Right cardiac atrium (tissue), 5 donors: ENCODE data around the gene CHST11. TPM values are rescaled to one million over a fixed set of nuclear protein-coding genes. Genes with fewer than 3 reads are reported as not detected.

Experiments
- ATAC-seq, 2 donors: fragments of 200-7000 bp; cut with Tn5 transposase; one replicate each; pipeline versions ENCODE4 v1.8.0 to v1.9.1; 2020; ENCODE audit warnings: moderate library complexity in 2 of 2, mild to moderate bottlenecking in 1 of 2
- DNase-seq, 3 donors: peaks; one replicate each; pipeline ENCODE4 v3.0.0-alpha.2; 2020
- H3K27ac ChIP-seq: one replicate; pipeline ENCODE4 v1.5.1; 2013; ENCODE audit warnings: mild to moderate bottlenecking, low read length, control low read depth, moderate library complexity
- H3K27me3 ChIP-seq: one replicate; pipeline ENCODE4 v1.6.1; 2013; ENCODE audit not compliant: control insufficient read depth, insufficient read depth
- H3K4me1 ChIP-seq: one replicate; pipeline ENCODE4 v1.6.1; 2013; ENCODE audit warnings: low read length; ENCODE audit not compliant: control insufficient read depth, insufficient read depth
- H3K4me3 ChIP-seq: one replicate; pipeline ENCODE4 v1.5.1; 2013; ENCODE audit warnings: low read length, control low read depth
- H3K9me3 ChIP-seq: one replicate; pipeline ENCODE4 v1.6.1; 2013; ENCODE audit warnings: low read length; ENCODE audit not compliant: control insufficient read depth
- WGBS: extraction: QIAGEN DNeasy Blood & Tissue Kit; methylation state at CpG from one replicate; pipeline ENCODE4 v1.1.7; 2013; 5-methylcytosine and 5-hydroxymethylcytosine counted together
- intact Hi-C, 4 donors: fragments of 100-400 bp; cut with DNase I; formaldehyde crosslinking; loops; one replicate each; pipeline versions ENCODE4 v1.11.0 to v1.14.0; 2022 to 2023
- polyA plus RNA-seq: library from polyadenylated mRNA; stranded (reverse); fragments of 200-250 nt; gene quantifications from one replicate; pipeline ENCODE4 v1.2.3, GENCODE V29; 2013
- total RNA-seq, 4 donors: library from RNA; stranded (reverse); fragmentation: NEBNext Ultra II Directional; extraction: Animal tissue kit (Norgen Biotek cat#: 25700); gene quantifications; one replicate each; pipeline ENCODE4 v1.2.1, GENCODE V29; 2021
- donor health status: healthy with polysubstance abuse.
- donor health status: DM: no; HTN: yes; CAD: no.
- donor health status: DM: no; HTN: no; CAD: no.
- donor health status: DM: no; HTN: yes; CAD: no; lungs with severe emphysema.
- donor health status: DM: yes; HTN: yes; CAD: no.

The CHST11 gene
- total and polyA plus RNA-seq, 5 donors, result 3.1 to 11.8 (median 9.9) TPM

DNA sequence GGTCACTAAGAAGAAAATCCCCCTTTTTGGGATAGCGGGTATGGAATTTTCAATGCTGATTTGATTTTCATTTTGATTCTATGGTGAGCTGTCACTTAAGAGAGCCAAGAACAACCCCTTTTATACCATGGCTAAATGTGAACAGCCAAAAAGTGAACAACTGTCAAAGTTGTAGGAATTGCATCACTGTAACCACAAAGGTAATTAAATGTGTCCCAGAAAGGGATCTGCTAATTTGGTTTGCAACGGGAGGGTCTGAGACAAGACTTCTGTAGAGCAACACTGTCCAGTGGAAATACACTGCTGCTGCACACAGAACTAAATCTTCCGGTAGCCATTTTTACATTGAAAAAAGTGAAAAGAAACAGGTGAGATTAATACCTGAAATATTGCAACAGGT, 14.6 kb downstream of the CHST11 start:
- intact Hi-C loops, result no loop called here
- Histone ChIP-seq H3K4me1 (no peaks in the 10 kb centered on the region), H3K27me3 (no peaks in the 10 kb centered on the region), H3K27ac (no peak overlapping the region), H3K9me3 (no peaks in the 10 kb centered on the region), H3K4me3 (no peak overlapping the region)
- DNase-seq, result no peak
- ATAC-seq, result no peak
- WGBS, result 91% methylated on average over 3 of the region's 3 CpGs

DNA sequence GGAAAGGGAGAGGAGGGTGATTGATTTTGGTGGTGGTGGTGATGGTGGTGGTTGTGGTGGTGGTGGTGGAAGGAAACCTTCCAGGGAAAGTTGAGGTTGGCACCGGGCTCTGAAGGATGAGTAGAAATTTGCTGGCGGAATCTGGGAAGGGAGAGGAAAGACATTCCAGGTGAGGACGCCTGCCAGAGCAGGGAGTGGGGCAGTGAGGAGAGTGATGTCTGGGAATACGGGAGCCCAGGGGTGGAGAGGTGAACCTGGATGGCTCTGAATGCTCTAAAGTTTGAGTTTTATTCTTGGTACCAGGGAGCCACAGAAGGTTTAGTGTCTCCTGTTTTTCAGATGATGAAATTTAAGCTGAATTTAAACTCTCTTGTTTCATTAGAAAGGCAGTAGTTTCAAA, 16.0 kb downstream of the CHST11 start:
- H3K4me3 ChIP-seq, result no peak overlapping the region
- no peaks in the 10 kb centered on the region for H3K4me1 ChIP-seq
- WGBS, result 87% methylated on average over 4 of the region's 4 CpGs
- ATAC-seq (no peak), DNase-seq (no peak)
- no peaks in the 10 kb centered on the region for H3K9me3 ChIP-seq
- no peaks in the 10 kb centered on the region for H3K27me3 ChIP-seq
- intact Hi-C loops, result no loop called here
- no peak overlapping the region for H3K27ac ChIP-seq

GRCh38 chr12:104473374-104473983, 16.7 kb downstream of the CHST11 start:
- intact Hi-C loops, result no loop called here
- H3K4me3 ChIP-seq, result no peak overlapping the region
- WGBS, result 72% methylated on average over 10 of the region's 10 CpGs
- H3K9me3 ChIP-seq, result no peaks in the 10 kb centered on the region
- no peaks in the 10 kb centered on the region for H3K27me3 ChIP-seq
- DNase-seq (no peak), ATAC-seq (peak in 1 of 2 donors; percentile 21)
- H3K27ac ChIP-seq, result no peak overlapping the region
- peaks cover 4% of the 10 kb centered on the region for H3K4me1 ChIP-seq

DNA sequence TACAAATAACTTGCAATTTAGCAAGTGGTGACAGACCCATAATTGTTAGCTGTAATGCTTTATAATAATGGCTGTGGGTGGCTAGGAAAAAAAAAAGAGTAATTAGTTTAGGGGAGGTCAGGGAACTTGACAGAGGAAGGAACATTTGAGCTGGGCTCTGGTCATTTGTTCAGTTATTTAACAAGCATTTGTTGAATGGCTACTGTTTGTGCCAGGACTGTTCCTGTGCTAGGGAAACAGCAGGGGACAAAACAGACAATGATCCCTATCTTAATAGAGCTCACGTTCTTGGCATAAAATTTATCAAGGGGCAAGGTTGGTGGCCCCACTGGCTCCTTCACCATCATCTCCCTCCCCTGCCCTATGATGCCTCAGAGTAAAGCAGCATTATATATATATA, 18.5 kb downstream of the CHST11 start:
- H3K27ac ChIP-seq, result no peak overlapping the region
- DNase-seq, result no peak
- 42% methylated on average over 1 of the region's 1 CpG for WGBS
- no peaks in the 10 kb centered on the region for H3K9me3 ChIP-seq
- peaks cover 6% of the 10 kb centered on the region for H3K4me1 ChIP-seq
- H3K27me3 ChIP-seq, result no peaks in the 10 kb centered on the region
- intact Hi-C loops, result no loop called here
- no peak for ATAC-seq
- H3K4me3 ChIP-seq, result no peak overlapping the region

- Histone ChIP-seq H3K27me3 (no peaks in the 10 kb centered on the region), H3K4me1 (peaks cover 6% of the 10 kb centered on the region), H3K4me3 (no peak overlapping the region), H3K9me3 (no peaks in the 10 kb centered on the region), H3K27ac (peak overlapping the region; percentile 37)
- intact Hi-C loops, result no loop called here
- ATAC-seq, result peak in 1 of 2 donors; percentile 20
- no peak for DNase-seq
- WGBS, result 72% methylated on average over 6 of the region's 6 CpGs
Measured at GRCh38 chr12:104477510-104478390, 21.0 kb downstream of the CHST11 start.

DNA sequence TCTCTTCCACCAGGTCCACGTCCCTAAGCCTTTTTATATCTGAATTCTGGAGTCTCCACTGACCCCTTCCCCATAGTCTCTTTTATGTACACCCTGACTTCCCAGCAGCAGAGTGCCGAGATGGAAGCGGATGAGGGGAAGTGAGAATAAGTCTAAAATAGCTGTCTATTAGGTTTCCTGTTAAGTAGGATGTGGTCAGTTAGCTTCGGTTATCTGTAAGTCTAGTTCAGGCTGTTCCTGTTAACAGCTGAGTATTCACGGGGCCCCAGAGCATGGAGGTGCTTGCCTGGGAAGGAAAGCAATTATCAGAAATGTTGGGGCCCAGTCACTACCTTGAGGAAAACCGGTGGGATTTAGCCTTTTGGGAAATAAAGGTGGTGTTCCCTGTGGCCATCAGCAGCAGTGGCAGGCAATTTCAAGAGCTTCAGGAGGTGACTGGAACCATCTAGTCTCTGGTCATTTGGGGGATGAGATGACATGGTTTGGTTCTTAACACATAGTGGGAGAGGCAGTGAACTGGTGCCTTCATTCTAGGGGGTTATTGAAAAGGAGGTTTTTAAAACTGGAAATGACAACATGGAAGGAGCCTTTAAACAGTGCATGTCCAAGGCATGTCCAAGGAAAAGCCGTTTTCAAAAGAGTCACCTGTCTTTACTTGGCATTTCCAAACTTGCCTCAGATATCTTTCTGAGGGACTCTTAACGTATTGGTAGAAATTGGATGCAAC, 21.8 kb downstream of the CHST11 start:
- Histone ChIP-seq H3K4me1 (peaks cover 6% of the 10 kb centered on the region), H3K9me3 (no peaks in the 10 kb centered on the region), H3K4me3 (no peak overlapping the region), H3K27ac (peak overlapping the region; percentile 36), H3K27me3 (no peaks in the 10 kb centered on the region)
- intact Hi-C loops, result no loop called here
- DNase-seq (no peak), ATAC-seq (peak; percentile 58 to 67)
- WGBS, result 53% methylated on average over 8 of the region's 8 CpGs

- H3K4me1 ChIP-seq, result peaks cover 6% of the 10 kb centered on the region
- H3K9me3 ChIP-seq, result no peaks in the 10 kb centered on the region
- no peak overlapping the region for H3K27ac ChIP-seq
- no peak for ATAC-seq
- intact Hi-C loops, result no loop called here
- 92% methylated on average over 3 of the region's 3 CpGs for WGBS
- no peak for DNase-seq
- H3K4me3 ChIP-seq, result no peak overlapping the region
- H3K27me3 ChIP-seq, result no peaks in the 10 kb centered on the region
Measured at GRCh38 chr12:104479123-104479662, 22.4 kb downstream of the CHST11 start.

DNA sequence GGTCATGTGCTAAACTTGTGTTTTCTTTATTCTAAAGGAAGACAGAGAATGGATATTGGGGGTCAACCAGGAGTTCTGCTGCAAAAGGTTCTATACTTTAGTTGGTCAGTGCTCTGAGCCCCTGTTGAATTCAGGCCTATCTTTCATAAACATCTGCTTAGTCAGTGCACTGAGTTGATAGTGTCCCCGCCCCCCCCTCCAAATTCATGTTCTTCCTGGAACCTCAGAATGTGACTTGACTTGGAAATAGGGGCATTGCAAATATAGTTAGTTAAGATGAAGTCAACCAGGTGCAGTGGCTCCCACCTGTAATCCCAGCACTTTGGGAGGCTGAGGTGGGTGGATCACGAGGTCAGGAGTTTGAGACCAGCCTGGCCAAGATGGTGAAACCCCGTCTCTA, 23.3 kb downstream of the CHST11 start:
- intact Hi-C loops, result no loop called here
- Histone ChIP-seq H3K27me3 (no peaks in the 10 kb centered on the region), H3K4me1 (peaks cover 6% of the 10 kb centered on the region), H3K4me3 (no peak overlapping the region), H3K27ac (no peak overlapping the region), H3K9me3 (no peaks in the 10 kb centered on the region)
- WGBS, result 96% methylated on average over 3 of the region's 3 CpGs
- no peak for ATAC-seq
- DNase-seq, result no peak

- ATAC-seq (peak; percentile 56 to 65), DNase-seq (peak; percentile 63 to 84 (median 81))
- intact Hi-C loops, result no loop called here
- peaks cover 9% of the 10 kb centered on the region for H3K4me1 ChIP-seq
- 87% methylated on average over 11 of the region's 11 CpGs for WGBS
- no peak overlapping the region for H3K27ac ChIP-seq
- no peak overlapping the region for H3K4me3 ChIP-seq
- no peaks in the 10 kb centered on the region for H3K9me3 ChIP-seq
- H3K27me3 ChIP-seq, result no peaks in the 10 kb centered on the region
Measured at GRCh38 chr12:104480826-104481440, 24.2 kb downstream of the CHST11 start.

DNA sequence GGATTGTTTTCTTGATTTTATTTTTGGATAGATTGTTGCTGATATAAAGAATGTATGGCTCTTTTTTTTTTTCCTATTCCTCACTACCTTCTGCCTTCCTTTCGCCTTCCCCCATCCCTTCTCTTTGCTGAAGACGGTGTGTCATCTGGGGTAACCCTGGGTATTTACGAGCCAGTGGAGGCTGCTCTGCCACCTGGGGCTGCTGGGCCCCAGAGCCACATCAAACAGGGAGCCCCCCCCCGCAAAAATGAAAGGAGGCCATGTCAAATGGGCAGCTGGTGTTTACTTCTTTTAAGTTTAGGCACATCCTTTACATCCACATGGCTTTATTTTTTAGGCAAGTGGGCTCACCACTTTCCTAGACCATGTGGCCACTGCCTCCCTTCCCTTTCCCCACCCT, 25.4 kb downstream of the CHST11 start:
- DNase-seq (no peak), ATAC-seq (no peak)
- H3K27me3 ChIP-seq, result no peaks in the 10 kb centered on the region
- 89% methylated on average over 4 of the region's 4 CpGs for WGBS
- no peaks in the 10 kb centered on the region for H3K9me3 ChIP-seq
- intact Hi-C loops, result no loop called here
- H3K4me3 ChIP-seq, result no peak overlapping the region
- no peak overlapping the region for H3K27ac ChIP-seq
- peaks cover 12% of the 10 kb centered on the region for H3K4me1 ChIP-seq
